GM12878 (cell line): ENCODE measurements around the gene ATP6V1G1.

ENCODE experiments used
- IRF4 ChIP-seq: IDR thresholded peaks from 2 replicates; pipeline ENCODE4 v1.6.1; 2011; ENCODE audit warnings: low read depth, low read length
- NBN ChIP-seq: fragments of 450-650 bp; IDR thresholded peaks from 2 replicates; pipeline ENCODE4 v1.6.1; 2016
- NFIC ChIP-seq: IDR thresholded peaks from 2 replicates; pipeline ENCODE4 v1.6.1; 2012; ENCODE audit warnings: low read depth, mild to moderate bottlenecking, inconsistent platforms, low read length, moderate library complexity
- NFYB ChIP-seq: IDR thresholded peaks from 2 replicates; pipeline ENCODE4 v1.6.1; 2011; ENCODE audit warnings: low read depth, mild to moderate bottlenecking, low read length, improper control_type of control experiment, moderate library complexity; ENCODE audit not compliant: insufficient read depth
- POLR2A ChIP-seq: IDR thresholded peaks from 2 replicates; pipeline ENCODE4 v1.6.1; 2011; ENCODE audit warnings: low read depth, mild to moderate bottlenecking, low read length
- RAD21 ChIP-seq: IDR thresholded peaks from 2 replicates; pipeline ENCODE4 v1.6.1; 2011; ENCODE audit warnings: mild to moderate bottlenecking, low read depth, low read length, moderate library complexity; ENCODE audit not compliant: insufficient read depth
- SMAD1 ChIP-seq: fragments of 450-650 bp; IDR thresholded peaks from 2 replicates; pipeline ENCODE4 v1.6.1; 2018; ENCODE audit warnings: mild to moderate bottlenecking, low read depth; ENCODE audit not compliant: partially characterized antibody
- YY1 ChIP-seq: IDR thresholded peaks from 2 replicates; pipeline ENCODE4 v1.6.1; 2011; ENCODE audit warnings: low read depth, mild to moderate bottlenecking, low read length
- ZNF274 ChIP-seq: IDR thresholded peaks from one replicate; pipeline ENCODE4 v1.8.0; 2011; ENCODE audit not compliant: insufficient read length, insufficient read depth
- TF ChIP-seq, protein P1 (sequence below): IDR thresholded peaks from 2 replicates; pipeline ENCODE4 v1.6.1; 2011; ENCODE audit warnings: low read depth, low read length, improper control_type of control experiment, borderline replicate concordance
- TF ChIP-seq, protein P2 (sequence below), 3 experiments: IDR thresholded peaks in 2 of 3; conservative IDR thresholded peaks in 1 of 3; 2 replicates each; pipeline ENCODE4 v1.5.1; 2011; ENCODE audit warnings: low read depth in 3 of 3, low read length in 3 of 3, mild to moderate bottlenecking in 3 of 3, control low read depth in 2 of 3, moderate library complexity in 2 of 3, inconsistent platforms in 1 of 3, mixed read lengths in 1 of 3; ENCODE audit not compliant: control insufficient read depth in 2 of 3, insufficient read depth in 1 of 3; ENCODE audit errors: extremely low read depth in 1 of 3
- TF ChIP-seq, protein P3 (sequence below): IDR thresholded peaks from 2 replicates; pipeline ENCODE4 v1.6.1; 2012; ENCODE audit warnings: low read depth, low read length, improper control_type of control experiment
- TF ChIP-seq, protein P4 (sequence below): IDR thresholded peaks from 2 replicates; pipeline ENCODE4 v1.6.1; 2012; ENCODE audit warnings: mild to moderate bottlenecking, low read depth, low read length

DNA sequence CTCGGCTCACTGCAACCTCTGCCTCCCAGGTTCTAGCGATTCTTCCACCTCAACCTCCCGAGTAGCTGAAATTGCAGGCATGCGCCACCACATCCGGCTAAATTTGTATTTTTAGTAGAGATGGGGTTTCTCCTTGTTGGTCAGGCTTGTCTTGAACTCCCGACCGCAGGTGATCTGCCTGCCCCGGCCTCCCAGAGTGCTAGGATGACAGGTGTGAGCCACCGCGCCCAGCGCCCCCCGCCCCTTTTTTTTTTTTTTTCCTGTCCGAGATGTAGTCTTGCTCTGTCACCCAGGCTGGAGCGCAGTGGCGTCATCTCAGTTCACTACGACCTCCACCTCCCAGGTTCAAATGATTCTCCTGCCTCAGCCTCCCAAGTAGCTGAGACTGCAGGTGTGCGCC lies 6.6 kb downstream of the ATP6V1G1 start:
- no peak for TF ChIP-seq SMAD1
- TF ChIP-seq RAD21 = no peak
- TF ChIP-seq, protein P1, sequence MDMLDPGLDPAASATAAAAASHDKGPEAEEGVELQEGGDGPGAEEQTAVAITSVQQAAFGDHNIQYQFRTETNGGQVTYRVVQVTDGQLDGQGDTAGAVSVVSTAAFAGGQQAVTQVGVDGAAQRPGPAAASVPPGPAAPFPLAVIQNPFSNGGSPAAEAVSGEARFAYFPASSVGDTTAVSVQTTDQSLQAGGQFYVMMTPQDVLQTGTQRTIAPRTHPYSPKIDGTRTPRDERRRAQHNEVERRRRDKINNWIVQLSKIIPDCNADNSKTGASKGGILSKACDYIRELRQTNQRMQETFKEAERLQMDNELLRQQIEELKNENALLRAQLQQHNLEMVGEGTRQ = no peak
- no peak for TF ChIP-seq POLR2A
- no peak for TF ChIP-seq YY1
- TF ChIP-seq, protein P2, sequence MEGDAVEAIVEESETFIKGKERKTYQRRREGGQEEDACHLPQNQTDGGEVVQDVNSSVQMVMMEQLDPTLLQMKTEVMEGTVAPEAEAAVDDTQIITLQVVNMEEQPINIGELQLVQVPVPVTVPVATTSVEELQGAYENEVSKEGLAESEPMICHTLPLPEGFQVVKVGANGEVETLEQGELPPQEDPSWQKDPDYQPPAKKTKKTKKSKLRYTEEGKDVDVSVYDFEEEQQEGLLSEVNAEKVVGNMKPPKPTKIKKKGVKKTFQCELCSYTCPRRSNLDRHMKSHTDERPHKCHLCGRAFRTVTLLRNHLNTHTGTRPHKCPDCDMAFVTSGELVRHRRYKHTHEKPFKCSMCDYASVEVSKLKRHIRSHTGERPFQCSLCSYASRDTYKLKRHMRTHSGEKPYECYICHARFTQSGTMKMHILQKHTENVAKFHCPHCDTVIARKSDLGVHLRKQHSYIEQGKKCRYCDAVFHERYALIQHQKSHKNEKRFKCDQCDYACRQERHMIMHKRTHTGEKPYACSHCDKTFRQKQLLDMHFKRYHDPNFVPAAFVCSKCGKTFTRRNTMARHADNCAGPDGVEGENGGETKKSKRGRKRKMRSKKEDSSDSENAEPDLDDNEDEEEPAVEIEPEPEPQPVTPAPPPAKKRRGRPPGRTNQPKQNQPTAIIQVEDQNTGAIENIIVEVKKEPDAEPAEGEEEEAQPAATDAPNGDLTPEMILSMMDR (IDR thresholded peaks at IDR 0.05 in 2 of 3, conservative IDR thresholded peaks at IDR 0.05 in 1 of 3; ENCODE audit: control insufficient read depth in 2 of 3, extremely low read depth in 1 of 3, insufficient read depth in 1 of 3, low read depth in 3 of 3, low read length in 3 of 3) = no peak
- no peak for TF ChIP-seq NFIC
- TF ChIP-seq, protein P3, sequence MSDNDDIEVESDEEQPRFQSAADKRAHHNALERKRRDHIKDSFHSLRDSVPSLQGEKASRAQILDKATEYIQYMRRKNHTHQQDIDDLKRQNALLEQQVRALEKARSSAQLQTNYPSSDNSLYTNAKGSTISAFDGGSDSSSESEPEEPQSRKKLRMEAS = no peak
- TF ChIP-seq ZNF274 = no peak
- TF ChIP-seq IRF4 = no peak
- TF ChIP-seq, protein P4, sequence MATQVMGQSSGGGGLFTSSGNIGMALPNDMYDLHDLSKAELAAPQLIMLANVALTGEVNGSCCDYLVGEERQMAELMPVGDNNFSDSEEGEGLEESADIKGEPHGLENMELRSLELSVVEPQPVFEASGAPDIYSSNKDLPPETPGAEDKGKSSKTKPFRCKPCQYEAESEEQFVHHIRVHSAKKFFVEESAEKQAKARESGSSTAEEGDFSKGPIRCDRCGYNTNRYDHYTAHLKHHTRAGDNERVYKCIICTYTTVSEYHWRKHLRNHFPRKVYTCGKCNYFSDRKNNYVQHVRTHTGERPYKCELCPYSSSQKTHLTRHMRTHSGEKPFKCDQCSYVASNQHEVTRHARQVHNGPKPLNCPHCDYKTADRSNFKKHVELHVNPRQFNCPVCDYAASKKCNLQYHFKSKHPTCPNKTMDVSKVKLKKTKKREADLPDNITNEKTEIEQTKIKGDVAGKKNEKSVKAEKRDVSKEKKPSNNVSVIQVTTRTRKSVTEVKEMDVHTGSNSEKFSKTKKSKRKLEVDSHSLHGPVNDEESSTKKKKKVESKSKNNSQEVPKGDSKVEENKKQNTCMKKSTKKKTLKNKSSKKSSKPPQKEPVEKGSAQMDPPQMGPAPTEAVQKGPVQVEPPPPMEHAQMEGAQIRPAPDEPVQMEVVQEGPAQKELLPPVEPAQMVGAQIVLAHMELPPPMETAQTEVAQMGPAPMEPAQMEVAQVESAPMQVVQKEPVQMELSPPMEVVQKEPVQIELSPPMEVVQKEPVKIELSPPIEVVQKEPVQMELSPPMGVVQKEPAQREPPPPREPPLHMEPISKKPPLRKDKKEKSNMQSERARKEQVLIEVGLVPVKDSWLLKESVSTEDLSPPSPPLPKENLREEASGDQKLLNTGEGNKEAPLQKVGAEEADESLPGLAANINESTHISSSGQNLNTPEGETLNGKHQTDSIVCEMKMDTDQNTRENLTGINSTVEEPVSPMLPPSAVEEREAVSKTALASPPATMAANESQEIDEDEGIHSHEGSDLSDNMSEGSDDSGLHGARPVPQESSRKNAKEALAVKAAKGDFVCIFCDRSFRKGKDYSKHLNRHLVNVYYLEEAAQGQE = no peak
- TF ChIP-seq NFYB = no peak
- no peak for TF ChIP-seq NBN
